NCI-H2029 treated with DMSO at 0.1 percent for 48 hours (cell line): ENCODE data around the gene TAS2R38.
A peak's percentile ranks its signal among the peaks of the same experiment; 100 is the strongest.

Experiments used
- DNase-seq: peaks from one replicate; lab custom pipeline; 2025; lab: John Stamatoyannopoulos, UW

Gene TAS2R38

DNA sequence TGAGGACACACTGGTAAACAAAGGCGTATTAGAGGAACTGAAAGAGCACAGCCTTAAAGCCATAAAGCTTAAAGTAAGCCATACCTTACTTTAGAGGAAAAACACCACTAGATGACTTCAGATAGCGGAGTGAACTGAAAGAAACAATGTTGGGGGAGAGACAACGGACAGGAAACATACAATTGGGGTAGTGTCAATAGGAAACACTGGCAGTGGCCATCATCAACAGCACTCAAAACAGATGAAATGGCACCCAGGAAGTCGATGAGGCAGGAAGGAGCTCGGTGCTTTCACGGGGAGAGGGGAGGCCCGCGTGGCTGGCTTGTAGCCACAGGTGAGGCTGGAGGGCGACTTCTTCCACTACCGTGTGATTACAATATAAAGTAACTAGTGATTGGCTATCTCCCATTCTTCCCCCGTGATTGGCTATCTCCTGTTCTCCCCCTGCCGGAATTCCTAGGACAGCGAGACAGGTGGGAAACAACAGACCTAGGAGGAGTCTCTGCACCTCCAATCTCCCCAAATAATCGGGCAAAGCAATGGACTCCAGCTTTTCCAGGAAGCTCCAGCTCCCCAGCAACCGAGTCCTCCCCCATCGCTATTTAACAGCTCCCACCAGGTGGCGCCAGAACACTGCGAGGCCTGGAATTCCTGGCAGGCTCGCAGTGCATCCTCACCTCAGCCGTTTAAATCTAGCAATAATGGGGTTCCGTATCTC, 2.4 kb upstream of the TAS2R38 start:
- DNase-seq = peak; percentile 79

DNA sequence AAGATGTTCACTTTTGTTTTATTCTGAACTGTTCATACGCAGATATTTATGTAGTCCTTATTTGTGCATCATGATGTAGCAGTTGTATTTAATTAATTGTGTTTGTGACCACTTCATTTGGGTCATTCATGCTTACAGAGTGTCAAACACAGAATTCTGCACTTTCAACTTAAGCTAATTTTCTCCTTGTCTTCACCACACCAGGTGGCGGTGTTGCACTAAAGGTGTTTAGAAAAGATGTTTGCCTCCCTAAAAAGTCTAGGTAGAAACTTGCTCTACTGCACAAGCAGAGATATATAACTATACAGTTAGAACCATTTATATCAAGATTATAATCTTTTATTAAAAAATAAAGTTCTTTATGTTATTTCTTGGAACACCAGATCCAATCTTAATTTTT, 1.3 kb upstream of the TAS2R38 start:
- no peak for DNase-seq

DNA sequence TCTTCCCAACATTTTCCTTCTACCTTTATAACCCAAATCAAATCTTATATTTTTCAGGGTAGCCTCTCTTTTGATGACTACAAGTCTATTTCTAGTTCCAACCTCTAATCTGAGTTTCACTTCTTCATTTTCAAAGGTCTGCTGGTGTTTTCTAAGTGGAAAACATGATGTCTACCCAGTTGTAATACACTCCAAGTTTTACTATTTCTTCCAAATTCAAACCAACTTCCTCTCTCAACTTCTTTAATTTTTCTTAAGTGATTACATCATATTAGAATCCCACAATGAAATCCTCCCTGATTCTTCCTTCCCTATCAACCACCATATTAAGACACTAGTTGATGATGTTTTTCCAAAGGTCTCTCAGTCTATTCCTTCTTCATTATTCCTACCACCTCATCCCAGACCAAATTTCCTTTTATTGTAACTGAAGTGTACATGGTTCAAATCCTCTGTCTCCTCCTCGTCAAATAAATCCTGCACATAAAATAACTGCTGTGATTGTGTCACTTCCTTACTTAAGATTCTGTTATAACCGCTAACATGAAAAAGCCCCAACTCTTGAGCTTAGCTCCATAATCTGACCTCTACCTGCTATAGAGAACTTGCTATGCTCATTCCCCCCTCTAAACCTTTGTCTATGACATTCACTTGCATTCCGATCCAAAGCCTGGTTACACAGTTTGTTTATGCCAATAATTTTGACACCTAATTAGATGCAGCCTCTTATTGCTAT, 12.7 kb downstream of the TAS2R38 start:
- no peak for DNase-seq

DNA sequence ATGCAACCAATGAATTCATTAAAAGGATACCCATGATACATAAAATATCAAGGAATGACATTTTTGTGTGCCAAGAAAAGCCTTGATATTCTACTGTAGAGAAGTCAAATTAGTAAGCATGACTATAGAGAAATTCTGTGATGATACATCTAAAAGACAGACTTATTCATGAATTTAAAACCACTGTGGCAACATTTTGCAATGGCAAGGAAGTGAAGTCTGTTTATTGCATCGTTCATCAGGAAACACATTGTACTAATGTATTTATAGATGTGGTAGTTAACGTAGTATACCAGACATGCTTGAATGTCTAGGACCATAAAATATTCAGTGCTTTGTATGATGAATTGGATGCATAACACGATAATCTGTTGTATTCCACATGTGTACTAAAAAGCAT, 17.5 kb downstream of the TAS2R38 start:
- no peak for DNase-seq

DNA sequence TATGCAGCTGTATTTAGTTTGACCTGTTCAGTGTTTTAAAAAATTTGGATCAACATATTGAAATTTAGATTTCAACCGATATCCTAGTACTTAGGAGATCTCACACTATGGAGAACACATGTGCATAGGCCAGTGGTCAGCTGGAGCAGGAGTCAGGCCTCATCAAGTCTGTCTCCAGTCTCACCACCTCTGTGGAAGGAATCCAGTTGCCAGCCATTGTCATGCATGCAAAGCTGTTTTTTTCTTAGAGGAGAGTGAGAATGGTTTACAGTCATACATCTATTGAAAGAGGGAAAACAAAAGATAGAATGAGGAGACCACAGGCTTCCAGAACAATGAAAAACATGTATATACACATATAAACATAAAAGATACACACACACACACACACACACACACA, 19.2 kb downstream of the TAS2R38 start:
- DNase-seq = no peak

DNA sequence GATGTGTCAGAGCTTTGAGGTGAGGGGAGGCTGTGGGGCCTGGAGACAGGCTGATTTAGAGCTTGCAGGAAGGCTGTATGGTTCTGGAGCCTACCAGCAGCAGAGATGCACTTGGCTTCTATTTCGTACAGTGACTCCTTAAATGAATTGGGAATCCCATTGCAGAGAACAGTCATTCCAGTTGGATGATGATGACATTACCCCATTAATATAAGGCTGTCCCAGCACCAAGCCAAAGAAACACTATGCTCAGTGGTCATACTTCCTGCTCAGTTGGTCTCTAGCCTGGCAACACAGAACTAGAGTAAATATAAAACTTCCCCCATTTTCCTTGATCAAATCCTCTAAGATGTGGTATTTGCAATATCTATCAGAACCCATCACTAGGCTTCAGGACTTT, 21.1 kb downstream of the TAS2R38 start:
- DNase-seq = no peak

DNA sequence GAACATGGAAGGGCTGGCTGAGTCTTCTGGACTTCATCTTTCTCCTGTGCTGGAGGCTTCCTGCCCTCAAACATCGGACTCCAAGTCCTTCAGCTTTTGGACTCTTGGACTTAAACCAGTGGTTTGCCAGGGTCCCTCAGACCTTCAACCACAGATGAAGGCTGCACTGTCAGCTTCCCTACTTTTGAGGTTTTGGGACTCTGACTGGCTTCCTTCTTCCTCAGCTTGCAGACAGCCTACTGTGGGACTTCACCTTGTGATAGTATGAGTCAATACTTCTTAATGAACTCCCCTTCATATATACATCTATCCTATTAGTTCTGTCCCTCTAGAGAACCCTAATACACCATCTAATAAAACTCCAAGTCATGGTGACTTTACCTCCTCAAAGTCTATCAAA, 22.8 kb downstream of the TAS2R38 start:
- DNase-seq = no peak

DNA sequence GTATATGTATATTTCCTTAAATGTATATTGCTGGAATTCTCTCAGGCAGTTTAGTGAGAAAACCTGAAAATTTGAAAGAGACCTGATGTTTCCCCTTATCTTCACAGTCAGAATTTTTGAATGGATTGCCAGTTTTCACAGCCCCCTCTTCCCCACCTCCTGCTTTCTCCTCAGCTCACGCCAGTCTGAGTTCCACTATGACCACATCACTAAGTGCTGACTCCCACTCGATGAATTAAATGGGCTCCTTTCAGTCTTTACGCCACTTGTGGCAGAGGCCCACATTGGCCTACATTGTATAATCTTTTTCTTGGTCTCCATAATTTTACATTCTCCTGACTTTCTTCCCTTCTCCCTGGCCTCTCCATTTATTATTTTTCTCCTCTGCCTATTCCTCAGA, 23.7 kb downstream of the TAS2R38 start:
- no peak for DNase-seq

DNA sequence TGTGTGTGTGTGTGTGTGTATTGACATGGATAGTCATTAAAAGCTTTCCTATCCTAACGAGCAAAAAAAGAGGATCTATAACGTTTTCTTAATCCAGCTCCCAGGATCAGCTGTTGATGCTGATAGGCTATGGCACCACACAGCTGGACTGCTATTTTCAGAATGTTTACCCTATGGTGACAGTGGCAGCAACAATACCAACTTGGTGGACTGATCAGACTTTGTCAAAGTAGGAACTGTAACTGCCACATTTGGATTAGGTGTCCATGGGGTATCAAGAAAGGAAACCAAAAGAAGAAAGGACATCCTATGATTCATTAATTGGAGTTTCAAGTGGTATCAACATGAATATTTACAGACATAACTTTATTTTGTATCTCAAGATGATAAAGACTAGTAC, 24.1 kb downstream of the TAS2R38 start:
- no peak for DNase-seq

DNA sequence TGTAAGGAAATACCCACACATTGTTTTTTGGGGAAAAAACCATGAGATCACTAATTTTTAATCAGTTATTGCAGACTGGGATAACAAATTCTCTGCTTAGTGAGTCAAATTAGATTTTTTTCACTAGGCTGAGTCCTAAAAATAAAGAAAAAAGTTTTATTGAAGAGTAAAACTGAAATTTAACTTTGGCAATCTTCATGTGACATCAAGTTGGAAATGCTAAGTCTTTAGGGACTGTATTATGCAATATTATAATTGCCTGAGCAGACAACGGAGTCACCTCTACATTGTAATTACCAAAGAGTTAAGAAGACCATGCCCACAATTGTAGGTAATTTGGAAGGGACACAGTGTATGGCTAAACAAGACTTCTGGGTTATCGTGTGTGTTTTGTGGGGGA, 24.6 kb downstream of the TAS2R38 start:
- no peak for DNase-seq

DNA sequence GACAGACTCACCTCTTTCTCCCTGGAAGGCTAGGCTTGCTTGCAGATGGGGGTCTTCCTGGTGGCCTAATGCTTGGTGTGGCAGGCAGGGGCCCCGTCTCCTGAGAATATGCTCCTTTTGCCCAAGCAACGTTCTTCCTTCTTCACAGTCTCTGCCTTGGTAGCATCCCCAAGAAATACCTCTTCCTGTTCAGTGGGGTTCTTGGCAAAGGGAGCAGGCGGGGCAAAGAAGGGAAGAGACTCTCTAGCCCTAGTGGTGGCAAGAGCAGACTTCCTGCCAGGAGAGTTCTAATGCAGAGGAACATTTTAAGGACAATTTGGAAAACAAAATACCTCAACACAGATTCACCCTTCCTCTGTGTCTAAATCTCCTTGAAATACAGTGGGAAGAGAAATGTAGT, 26.8 kb downstream of the TAS2R38 start, which contains the start of gene CLEC5A:
Gene CLEC5A, minus strand, starts transcription at position 179 of the 400 bp plus-strand sequence. CDS start 682 bp downstream, outside the sequence.
- DNase-seq = no peak

DNA sequence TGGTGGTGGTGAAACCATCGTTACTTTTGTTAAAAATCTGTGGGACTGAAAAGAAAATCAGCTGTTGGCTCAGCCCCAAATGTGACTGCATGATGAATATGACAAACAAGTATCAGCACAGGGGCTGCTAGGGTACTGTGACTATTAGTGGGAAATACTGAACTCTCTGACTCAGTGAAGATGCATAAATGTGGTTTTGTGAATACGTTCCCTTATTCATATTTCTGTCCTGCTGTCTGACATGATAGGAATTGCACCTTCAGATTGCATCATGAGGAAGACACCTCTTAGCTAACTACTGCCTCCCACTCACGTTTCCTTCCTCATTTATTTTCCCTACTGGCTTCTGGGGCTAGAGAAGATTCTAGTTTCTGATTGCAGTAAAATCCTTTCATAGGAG, 28.2 kb downstream of the TAS2R38 start:
- DNase-seq = no peak

DNA sequence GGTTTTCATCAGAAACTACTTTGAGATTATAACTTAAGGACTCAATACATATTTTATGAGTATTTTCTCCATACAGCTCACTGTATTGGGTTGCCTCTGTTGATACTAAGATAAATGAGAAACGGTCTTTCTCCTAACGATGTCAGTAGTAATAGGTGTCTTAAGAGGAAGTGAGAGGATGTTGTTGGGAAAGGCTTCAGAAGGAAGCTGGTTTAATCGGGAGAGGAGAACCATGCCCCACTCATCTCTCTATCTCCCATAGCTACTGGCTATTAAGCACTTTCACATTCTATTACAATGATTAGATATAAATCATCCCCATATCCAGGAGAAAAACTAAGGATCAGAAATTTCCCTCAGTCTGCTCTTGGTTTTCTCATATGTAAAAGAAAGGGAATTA, 28.8 kb downstream of the TAS2R38 start:
- DNase-seq = no peak

DNA sequence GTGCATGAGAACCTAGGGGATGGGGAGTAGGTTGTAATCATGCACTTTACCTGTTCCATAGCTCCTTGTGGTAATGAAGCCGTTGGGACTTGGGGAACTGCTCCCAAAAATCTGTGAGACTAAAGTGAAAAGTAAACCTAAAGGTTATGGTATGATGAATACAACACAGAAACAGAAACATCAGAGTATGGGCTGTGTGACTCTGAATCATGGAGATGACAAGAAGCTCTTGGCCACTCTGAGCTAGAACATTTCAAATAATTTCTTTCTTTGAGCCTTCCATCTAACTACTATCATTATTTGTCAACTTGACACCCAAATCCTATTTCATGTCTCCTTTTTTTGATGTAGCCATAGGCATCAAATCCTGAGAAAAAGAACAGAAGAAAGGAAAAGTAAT, 29.7 kb downstream of the TAS2R38 start:
- DNase-seq = no peak

DNA sequence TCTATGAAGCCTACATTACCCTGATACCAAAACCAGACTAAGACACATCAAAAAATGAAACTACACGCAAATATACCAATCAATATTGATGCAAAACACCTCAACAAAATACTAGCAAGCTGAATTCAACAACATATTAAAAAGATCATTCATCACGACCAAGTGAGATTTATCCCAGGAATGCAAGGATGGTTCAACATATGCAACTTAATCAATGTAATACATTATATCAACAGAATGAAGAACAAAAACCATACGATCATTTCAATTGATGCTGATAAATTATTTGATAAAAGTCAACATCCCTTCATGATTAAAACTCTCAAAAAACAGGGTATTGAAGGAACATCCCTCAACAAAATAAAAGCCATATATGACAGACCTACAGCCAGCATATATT, 32.5 kb downstream of the TAS2R38 start:
- DNase-seq = no peak

DNA sequence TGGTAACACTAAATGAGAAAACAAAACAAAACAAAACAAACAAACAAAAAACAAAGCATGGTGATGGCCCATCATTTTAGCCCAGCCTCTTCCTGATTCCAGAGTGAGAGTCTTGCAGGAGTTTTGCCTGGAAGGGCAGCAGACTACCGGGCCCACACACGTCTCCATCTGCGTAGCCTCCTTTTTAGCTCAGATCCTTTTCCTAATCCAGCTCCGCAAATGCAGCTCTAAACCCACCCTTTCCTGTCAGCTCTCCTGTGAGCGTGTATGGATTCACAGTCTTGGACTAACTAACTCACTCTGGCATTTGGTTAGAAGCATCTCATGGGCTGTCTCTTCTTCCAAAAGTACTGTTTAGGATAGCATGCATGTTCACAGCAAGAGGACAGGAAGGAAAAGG, 43.4 kb downstream of the TAS2R38 start:
- DNase-seq = no peak

DNA sequence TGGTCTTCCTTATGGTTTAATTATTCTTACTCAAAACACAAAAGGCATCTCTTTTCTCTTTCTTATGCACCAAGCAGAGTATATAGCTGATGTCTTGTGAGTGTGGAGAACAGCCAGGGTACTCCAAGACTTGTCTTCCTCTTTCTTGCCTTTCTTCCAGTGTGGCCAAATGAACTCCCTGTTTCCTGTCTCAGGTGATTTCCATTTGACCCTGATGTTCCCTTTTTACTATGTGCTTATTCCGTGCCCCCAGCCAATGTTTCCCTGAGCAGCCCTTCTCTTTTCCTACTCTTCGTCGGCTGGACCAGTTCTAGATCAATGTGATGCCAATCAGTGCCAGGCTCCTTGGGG, 44.8 kb downstream of the TAS2R38 start:
- DNase-seq = no peak

DNA sequence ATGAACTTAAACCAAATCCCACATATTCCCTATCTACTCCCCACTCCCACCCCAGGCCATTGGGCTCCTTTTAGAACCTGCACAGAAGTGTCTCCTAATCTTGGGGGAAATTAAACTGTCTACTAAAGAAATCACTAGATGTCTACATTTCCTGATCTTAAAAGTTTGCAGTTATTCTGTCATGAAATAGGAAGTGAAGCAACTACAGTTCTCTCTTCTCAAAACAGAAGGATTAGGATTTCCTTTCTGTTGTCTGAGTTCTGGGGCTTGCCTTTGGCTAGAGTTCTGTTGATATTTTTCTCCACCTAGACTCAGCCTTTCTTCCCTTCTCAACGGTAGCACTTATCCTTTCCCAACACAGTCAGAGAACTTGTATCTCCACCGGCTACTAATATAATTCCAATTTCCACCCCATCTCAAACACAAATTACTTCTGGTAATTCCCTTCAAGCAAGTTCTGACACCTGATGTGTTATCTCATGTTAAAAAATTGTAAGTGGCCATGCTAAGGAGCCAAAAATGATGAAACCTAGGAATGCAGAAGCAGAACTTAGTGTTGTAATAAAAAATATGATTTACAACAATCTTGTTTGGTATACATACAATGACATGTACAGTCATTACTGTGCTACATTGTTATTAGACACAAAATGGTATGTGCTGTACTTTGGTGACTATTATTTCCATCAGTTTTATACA, 45.3 kb downstream of the TAS2R38 start:
- DNase-seq = no peak
